Sigmoid colon (tissue), 7 donors: Measurements from ENCODE around the gene EIF4G3. TPM values are rescaled to one million over a fixed set of nuclear protein-coding genes. Genes with fewer than 3 reads are reported as not detected.

ENCODE experiments used
- DNase-seq: peaks from one replicate; pipeline ENCODE4 v3.0.0-alpha.2; 2019
- H3K27ac ChIP-seq, 4 donors: fragments of 200-600 bp; sonication (generic); one replicate each; pipeline ENCODE4 v1.5.1; 2016 to 2019; ENCODE audit warnings: mild to moderate bottlenecking in 1 of 4
- H3K27me3 ChIP-seq, 3 donors: fragments of 200-600 bp; sonication (generic); one replicate each; pipeline ENCODE4 v1.5.1; 2019; ENCODE audit warnings: mild to moderate bottlenecking in 1 of 3
- H3K36me3 ChIP-seq, 4 donors: fragments of 200-600 bp; sonication (generic); one replicate each; pipeline ENCODE4 v1.5.1; 2016 to 2019
- H3K4me1 ChIP-seq, 4 donors: fragments of 200-600 bp; sonication (generic); one replicate each; pipeline ENCODE4 v1.5.1; 2017 to 2019
- H3K4me3 ChIP-seq, 4 donors: fragments of 200-600 bp; sonication (generic); one replicate each; pipeline ENCODE4 v1.5.1; 2017 to 2019; ENCODE audit warnings: mild to moderate bottlenecking in 2 of 4, moderate library complexity in 1 of 4
- H3K9me3 ChIP-seq, 4 donors: fragments of 200-600 bp in 3 of 4; sonication (generic) in 3 of 4; one replicate each; pipeline versions ENCODE4 v1.5.1 to v1.6.1; 2013 to 2019
- EP300 ChIP-seq, 4 donors: sonication (generic); formaldehyde crosslinking; IDR thresholded peaks; one replicate each; pipeline ENCODE4 v1.6.1; 2017; ENCODE audit warnings: antibody characterized with exemption in 4 of 4
- POLR2A ChIP-seq, 2 donors: fragments of 450-650 bp; IDR thresholded peaks; one replicate each; pipeline ENCODE4 v1.6.1; 2016; ENCODE audit warnings: antibody characterized with exemption in 2 of 2, mild to moderate bottlenecking in 2 of 2, moderate library complexity in 2 of 2
- POLR2AphosphoS5 ChIP-seq, 4 donors: sonication (generic); formaldehyde crosslinking; IDR thresholded peaks; one replicate each; pipeline ENCODE4 v1.6.1; 2017; ENCODE audit warnings: antibody characterized with exemption in 4 of 4
- WGBS, 2 donors: extraction: QIAGEN DNeasy Blood & Tissue Kit; methylation state at CpG; one replicate each; pipeline ENCODE4 v1.1.7; 2013; 5-methylcytosine and 5-hydroxymethylcytosine counted together
- intact Hi-C: fragments of 100-400 bp; cut with DNase I; formaldehyde crosslinking; loops from one replicate; pipeline ENCODE4 v1.15.1; 2023
- polyA plus RNA-seq, 3 donors: library from polyadenylated mRNA; stranded (reverse); fragments of 200-250 nt; gene quantifications; one replicate each; pipeline ENCODE4 v1.2.3, GENCODE V29; 2013
- total RNA-seq, 4 donors: library from RNA; depleted of rRNA; stranded (reverse); fragments of >200 nt; gene quantifications; one replicate each; pipeline ENCODE4 v1.1.0, GENCODE V29; 2016
- TF ChIP-seq, protein P1 (sequence below), 4 experiments: fragments of 450-650 bp in 3 of 4; fragments of 200-600 bp in 1 of 4; IDR thresholded peaks; one replicate each; pipeline ENCODE4 v1.5.1; 2016 to 2019; ENCODE audit warnings: antibody characterized with exemption in 4 of 4, mild to moderate bottlenecking in 3 of 4, moderate library complexity in 2 of 4
- donor health status: healthy with polysubstance abuse.
- donor health status: Bipolar disorder and iron deficiency.
- donor health status: healthy.

EIF4G3 gene
- total and polyA plus RNA-seq, 7 donors: 13.4 to 65.9 (median 33.5) TPM

DNA sequence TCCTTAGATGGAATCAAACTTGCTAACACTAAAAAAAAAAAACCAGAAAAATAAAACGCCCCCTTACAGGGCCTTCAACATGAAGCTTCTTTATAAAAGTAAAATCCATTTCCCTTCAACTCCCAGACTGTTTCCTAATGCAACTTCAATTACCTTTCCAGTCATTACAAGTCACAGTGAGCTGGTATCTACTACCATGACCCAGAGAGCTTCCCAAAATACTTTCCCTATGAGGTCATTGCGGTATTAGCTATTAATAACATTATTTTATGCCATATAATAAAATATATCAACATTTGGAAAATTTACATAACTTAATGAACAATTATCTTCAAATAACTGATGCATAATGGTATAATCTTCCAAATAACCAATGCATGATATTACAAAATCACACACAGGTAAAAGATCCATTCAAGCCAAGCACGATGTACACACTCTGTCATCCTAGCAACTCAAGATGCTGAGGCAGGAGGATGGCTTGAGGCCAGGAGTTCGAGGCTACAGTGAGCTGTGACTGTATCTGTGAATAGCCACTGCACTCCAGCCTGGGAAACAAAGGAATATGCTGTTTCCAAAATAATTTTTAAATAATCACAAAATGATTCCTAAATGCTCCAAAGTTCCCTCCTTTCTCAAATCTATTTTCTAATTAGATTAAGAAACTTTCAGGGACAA lies 24.1 kb downstream of the EIF4G3 start:
- TF ChIP-seq EP300 (IDR thresholded peaks at IDR 0.05): no peak
- TF ChIP-seq, protein P1, sequence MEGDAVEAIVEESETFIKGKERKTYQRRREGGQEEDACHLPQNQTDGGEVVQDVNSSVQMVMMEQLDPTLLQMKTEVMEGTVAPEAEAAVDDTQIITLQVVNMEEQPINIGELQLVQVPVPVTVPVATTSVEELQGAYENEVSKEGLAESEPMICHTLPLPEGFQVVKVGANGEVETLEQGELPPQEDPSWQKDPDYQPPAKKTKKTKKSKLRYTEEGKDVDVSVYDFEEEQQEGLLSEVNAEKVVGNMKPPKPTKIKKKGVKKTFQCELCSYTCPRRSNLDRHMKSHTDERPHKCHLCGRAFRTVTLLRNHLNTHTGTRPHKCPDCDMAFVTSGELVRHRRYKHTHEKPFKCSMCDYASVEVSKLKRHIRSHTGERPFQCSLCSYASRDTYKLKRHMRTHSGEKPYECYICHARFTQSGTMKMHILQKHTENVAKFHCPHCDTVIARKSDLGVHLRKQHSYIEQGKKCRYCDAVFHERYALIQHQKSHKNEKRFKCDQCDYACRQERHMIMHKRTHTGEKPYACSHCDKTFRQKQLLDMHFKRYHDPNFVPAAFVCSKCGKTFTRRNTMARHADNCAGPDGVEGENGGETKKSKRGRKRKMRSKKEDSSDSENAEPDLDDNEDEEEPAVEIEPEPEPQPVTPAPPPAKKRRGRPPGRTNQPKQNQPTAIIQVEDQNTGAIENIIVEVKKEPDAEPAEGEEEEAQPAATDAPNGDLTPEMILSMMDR (IDR thresholded peaks at IDR 0.05): no peak
- intact Hi-C loops: no loop called here
- no peak for DNase-seq
- Histone ChIP-seq H3K4me3 (no peak overlapping the region), H3K36me3 (peaks cover 0 to 6% (median 0%) of the 10 kb centered on the region in 4 donors), H3K4me1 (peaks cover 0 to 32% (median 23%) of the 10 kb centered on the region in 4 donors), H3K9me3 (no peaks in the 10 kb centered on the region), H3K27ac (peak overlapping the region in 2 of 4 donors; percentile 8 to 25), H3K27me3 (no peaks in the 10 kb centered on the region)
- WGBS, 2 donors: 84 to 93% methylated on average over 4 of the region's 4 CpGs

DNA sequence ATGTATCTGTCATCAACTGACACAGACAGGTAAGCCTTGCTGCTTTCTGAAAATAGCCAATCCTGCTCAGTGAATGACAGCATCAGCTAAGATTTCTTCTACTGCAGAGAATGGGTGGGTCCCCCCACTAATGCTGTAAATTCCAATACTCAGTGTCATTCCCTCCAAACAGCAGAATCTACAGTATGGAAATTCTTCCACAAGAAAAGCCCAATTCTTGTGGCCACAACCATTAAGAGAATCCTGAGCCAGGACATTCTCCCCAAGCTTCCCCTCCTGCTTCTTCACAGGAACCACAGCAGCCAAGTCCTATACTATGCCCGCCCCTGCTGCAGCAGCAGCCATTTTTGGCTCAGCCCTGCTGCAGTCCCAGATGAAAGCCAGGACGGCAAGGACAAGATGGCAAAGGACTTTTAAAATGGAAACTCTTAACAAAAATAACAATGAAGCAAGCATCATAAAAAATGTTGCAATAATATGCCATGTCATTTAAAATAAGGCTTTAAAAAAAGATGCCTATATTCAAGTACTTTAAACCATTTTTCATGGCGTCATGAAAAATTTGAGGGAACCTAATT lies 26.8 kb downstream of the EIF4G3 start:
- intact Hi-C loops: no loop called here
- no peaks in the 10 kb centered on the region for H3K9me3 ChIP-seq
- peaks cover 0 to 32% (median 23%) of the 10 kb centered on the region in 4 donors for H3K4me1 ChIP-seq
- WGBS, 2 donors: 74 to 75% methylated on average over 3 of the region's 3 CpGs
- no peaks in the 10 kb centered on the region for H3K27me3 ChIP-seq
- peak; percentile 72 for DNase-seq
- peaks cover 0 to 6% (median 0%) of the 10 kb centered on the region in 4 donors for H3K36me3 ChIP-seq
- peak in 2 of 4 donors; percentile 24 to 42 for TF ChIP-seq POLR2AphosphoS5 (IDR thresholded peaks at IDR 0.05)
- TF ChIP-seq, protein P1 (IDR thresholded peaks at IDR 0.05): no peak
- H3K27ac ChIP-seq: peak overlapping the region; percentile 63 to 65 (median 64)
- H3K4me3 ChIP-seq: no peak overlapping the region

DNA sequence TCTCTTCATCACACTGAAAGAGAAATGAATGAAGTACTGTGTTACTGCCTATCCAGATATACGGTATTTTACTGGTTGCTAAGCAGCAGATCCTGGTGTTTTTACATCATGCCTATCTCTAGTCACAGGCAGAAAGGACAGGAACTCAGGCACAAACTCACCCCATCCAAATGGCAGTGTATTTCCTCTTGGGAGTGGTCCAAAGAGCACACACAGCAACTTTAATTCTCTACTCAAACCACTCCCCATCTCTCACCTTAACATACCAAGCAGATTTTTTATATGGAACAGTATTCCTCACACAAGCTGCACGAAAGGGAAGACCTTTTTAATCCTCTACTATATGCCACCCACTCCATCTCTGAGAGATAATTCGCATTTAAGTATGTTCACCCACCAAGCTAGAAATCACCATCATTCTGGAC lies 27.3 kb downstream of the EIF4G3 start:
- TF ChIP-seq POLR2A (IDR thresholded peaks at IDR 0.05) (no peak), POLR2AphosphoS5 (IDR thresholded peaks at IDR 0.05) (peak in 1 of 4 donors; percentile 9), EP300 (IDR thresholded peaks at IDR 0.05) (no peak)
- TF ChIP-seq, protein P1 (IDR thresholded peaks at IDR 0.05): no peak
- Histone ChIP-seq H3K27ac (peak overlapping the region; percentile 63 to 65 (median 64)), H3K4me3 (no peak overlapping the region), H3K4me1 (peaks cover 0 to 32% (median 23%) of the 10 kb centered on the region in 4 donors), H3K9me3 (no peaks in the 10 kb centered on the region), H3K27me3 (no peaks in the 10 kb centered on the region), H3K36me3 (peaks cover 0 to 6% (median 0%) of the 10 kb centered on the region in 4 donors)
- no peak for DNase-seq
- 14 to 56% methylated on average over 3 of the region's 3 CpGs for WGBS, 2 donors
- intact Hi-C loops: no loop called here

DNA sequence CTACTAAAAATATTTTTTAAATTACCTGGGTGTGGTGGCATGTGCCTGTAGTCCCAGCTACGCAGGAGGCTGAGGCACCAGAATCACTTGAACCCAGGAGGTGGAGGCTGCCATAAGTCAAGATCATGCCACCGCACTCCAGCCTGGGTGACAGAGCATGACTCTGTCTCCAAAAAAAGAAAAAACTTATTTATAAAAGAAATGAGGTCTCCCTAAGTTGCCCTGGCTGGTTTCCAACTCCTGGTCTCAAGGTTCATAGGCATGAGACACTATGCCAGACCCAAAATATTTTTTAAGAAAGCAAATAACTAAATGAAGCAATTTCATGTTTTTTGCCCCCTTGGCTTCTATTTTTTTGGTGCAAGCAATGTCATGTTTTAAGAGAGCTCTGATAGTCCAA lies 32.9 kb downstream of the EIF4G3 start:
- peaks cover 0 to 9% (median 4%) of the 10 kb centered on the region in 4 donors for H3K4me1 ChIP-seq
- 92 to 99% methylated on average over 2 of the region's 2 CpGs for WGBS, 2 donors
- H3K4me3 ChIP-seq: no peak overlapping the region
- no peak for DNase-seq
- no peak overlapping the region for H3K27ac ChIP-seq
- TF ChIP-seq, protein P1 (IDR thresholded peaks at IDR 0.05): no peak
- TF ChIP-seq POLR2AphosphoS5 (IDR thresholded peaks at IDR 0.05) (no peak), POLR2A (IDR thresholded peaks at IDR 0.05) (no peak), EP300 (IDR thresholded peaks at IDR 0.05) (no peak)
- no peaks in the 10 kb centered on the region for H3K9me3 ChIP-seq
- H3K27me3 ChIP-seq: no peaks in the 10 kb centered on the region
- intact Hi-C loops: no loop called here
- peaks cover 0 to 6% (median 0%) of the 10 kb centered on the region in 4 donors for H3K36me3 ChIP-seq
